GM12801 (cell line): Measurements from ENCODE around the gene PIK3R1.

Experiments used
- TF ChIP-seq, protein P1 (sequence below): IDR thresholded peaks from one replicate; pipeline ENCODE4 v1.5.1; 2011; ENCODE audit warnings: control low read depth; ENCODE audit not compliant: insufficient read length; ENCODE audit errors: extremely low read depth

Gene PIK3R1

DNA sequence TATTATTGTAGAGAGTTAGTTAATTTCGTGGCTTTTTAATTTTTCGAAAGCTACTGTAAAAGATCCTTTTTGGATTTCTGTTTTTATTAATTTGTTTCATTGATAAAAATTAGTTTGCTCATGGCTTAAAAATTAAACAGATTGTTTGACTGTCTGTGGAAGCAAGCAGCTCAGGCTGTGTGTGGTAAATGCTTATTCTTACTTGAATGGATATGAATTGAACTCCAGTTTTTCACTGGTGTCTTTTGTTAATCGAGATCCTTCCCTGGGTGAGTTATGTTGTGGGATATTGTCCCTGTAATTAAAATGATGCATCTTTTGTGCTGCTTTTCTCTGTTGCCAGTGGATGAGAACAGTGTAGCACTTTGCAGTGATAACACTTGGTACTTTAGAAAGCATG, 75.3 kb downstream of the PIK3R1 start:
- TF ChIP-seq, protein P1, sequence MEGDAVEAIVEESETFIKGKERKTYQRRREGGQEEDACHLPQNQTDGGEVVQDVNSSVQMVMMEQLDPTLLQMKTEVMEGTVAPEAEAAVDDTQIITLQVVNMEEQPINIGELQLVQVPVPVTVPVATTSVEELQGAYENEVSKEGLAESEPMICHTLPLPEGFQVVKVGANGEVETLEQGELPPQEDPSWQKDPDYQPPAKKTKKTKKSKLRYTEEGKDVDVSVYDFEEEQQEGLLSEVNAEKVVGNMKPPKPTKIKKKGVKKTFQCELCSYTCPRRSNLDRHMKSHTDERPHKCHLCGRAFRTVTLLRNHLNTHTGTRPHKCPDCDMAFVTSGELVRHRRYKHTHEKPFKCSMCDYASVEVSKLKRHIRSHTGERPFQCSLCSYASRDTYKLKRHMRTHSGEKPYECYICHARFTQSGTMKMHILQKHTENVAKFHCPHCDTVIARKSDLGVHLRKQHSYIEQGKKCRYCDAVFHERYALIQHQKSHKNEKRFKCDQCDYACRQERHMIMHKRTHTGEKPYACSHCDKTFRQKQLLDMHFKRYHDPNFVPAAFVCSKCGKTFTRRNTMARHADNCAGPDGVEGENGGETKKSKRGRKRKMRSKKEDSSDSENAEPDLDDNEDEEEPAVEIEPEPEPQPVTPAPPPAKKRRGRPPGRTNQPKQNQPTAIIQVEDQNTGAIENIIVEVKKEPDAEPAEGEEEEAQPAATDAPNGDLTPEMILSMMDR = no peak

DNA sequence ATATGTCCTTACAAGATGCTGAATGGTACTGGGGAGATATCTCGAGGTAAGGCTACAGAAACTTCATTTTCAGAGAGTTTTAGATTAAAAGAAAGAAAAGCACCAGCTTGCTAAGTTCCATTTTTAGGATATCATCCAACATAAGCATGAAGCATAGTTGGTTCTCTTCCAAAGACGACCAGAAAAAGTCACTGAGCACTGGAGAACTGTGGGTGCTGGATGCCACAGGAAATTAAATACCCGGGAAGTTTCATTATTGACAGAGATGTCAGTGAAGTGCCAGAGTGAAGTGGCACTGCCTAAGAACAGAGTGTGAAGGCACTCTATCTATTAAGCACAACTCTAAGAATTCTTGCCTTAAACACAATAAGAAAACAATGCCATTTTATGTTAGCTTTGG, 76.8 kb downstream of the PIK3R1 start:
- TF ChIP-seq, protein P1 = no peak

DNA sequence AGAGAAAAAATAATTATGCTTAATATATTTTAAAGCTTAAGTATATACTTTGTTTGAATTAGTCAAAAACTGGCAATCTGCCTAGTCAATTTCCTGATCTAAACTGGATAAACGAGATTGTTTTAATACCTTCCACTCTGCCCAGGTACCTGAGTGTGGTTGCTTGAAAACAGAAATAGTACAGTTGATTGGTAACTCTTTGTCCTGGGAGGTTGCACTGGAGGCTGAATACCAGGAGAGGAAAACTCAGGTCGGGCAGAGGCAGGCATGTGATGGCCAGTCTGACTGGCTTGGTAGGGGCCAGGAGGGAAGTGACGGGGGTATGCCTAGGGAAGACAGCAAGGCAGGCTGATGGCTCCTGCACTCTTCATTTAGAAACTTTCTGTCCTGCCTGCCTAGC, 80.2 kb downstream of the PIK3R1 start:
- TF ChIP-seq, protein P1 = no peak

DNA sequence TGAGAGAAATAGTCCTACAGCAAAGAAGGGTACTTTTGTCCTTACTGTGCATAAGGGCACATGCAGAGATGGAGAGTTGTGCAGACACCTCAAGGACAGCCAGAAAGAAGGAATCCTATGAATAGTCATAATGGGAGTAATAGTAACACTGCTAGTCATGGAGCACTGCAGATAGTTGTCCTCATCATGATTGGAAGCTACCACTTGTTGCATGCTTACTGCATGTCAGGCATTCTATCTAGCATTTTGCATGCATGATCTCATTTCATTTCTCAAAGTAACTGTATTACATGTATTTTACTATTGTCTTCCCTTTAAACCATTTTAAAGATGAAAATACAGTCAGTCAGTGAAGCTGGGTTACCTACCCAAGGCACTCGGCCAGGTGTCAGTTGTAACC, 81.3 kb downstream of the PIK3R1 start:
- TF ChIP-seq, protein P1 = no peak

DNA sequence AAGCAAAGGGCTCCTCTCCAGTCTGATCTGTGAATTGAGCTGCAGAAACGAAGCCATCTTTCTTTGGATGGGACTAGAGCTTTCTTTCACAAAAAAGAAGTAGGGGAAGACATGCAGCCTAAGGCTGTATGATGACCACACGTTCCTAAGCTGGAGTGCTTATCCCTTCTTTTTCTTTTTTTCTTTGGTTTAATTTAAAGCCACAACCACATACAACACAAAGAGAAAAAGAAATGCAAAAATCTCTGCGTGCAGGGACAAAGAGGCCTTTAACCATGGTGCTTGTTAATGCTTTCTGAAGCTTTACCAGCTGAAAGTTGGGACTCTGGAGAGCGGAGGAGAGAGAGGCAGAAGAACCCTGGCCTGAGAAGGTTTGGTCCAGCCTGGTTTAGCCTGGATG, 82.1 kb downstream of the PIK3R1 start:
- TF ChIP-seq, protein P1 = no peak

DNA sequence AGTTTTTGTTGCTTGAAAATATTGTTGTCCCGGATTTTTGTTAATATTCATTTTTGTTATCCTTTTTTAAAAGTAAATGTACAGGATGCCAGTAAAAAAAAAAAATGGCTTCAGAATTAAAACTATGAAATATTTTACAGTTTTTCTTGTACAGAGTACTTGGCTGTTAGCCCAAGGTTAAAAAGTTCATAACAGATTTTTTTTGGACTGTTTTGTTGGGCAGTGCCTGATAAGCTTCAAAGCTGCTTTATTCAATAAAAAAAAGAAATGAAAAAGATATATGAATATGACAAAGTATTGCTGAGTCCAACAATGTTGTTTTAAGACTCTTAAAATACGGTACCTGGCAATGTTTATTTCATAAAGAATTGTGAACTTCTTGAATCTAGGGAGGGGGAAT, 82.9 kb downstream of the PIK3R1 start:
- TF ChIP-seq, protein P1 = no peak

DNA sequence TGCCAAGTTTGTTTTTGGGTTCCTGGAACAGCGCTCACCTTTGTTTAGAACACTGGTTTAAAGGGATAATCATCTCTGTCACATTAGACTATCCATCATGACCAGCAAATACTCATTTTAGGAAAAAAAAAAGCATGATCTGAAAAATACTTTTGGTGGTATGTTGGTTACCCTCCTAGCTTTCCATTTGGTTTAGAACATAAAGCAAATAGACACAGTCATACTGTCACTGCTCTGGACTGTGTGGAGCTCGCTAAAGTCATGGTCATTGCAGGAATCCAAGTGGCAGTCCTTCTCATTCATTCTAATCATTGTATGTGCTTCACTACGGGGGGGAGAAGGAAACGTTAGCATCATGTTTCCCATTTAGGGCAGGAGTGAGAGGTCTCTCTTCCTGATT, 83.5 kb downstream of the PIK3R1 start:
- TF ChIP-seq, protein P1 = no peak

DNA sequence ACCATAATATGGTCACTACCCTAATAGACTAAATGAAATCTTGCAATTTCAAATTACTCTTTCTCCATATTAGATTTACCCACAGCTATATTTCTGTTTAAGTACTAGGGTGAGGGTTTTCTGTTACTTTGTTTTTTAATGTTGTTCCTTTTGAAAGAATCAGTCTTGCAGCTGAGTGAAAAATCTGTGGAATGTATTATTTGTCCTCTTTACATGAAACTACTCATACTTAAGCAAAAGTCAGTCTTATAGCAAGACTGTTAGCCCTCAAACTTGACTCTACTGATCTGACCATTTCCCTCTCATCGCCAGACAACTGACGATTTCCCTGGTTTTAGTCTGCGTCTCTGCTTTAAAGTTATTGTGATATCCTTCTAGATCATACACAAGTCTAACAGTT, 84.0 kb downstream of the PIK3R1 start:
- TF ChIP-seq, protein P1 = no peak
